Gastrocnemius medialis (tissue), 4 donors: ENCODE measurements around the gene WASF1. TPM values are rescaled to one million over a fixed set of nuclear protein-coding genes. Genes with fewer than 3 reads are reported as not detected.

Experiments used
- ATAC-seq, 2 donors: fragments of 150-250 bp; one replicate each; pipeline ENCODE4 v1.9.1; 2016
- DNase-seq, 2 donors: peaks; one replicate each; pipeline ENCODE4 v3.0.0-alpha.2; 2019
- H3K27ac ChIP-seq, 4 donors: fragments of 200-600 bp; sonication (generic); 1 replicate in 1 of 4; 2 replicates in 3 of 4; pipeline ENCODE4 v1.5.1; 2016 to 2018; ENCODE audit warnings: mild to moderate bottlenecking in 2 of 4, moderate library complexity in 1 of 4
- H3K27me3 ChIP-seq, 3 donors: fragments of 200-600 bp; sonication (generic) in 2 of 3; 1 replicate in 1 of 3; 2 replicates in 2 of 3; pipeline versions ENCODE4 v1.5.1 to v1.6.0; 2016 to 2019; ENCODE audit warnings: mild to moderate bottlenecking in 1 of 3, moderate library complexity in 1 of 3
- H3K36me3 ChIP-seq, 2 donors: fragments of 200-600 bp; sonication (generic) in 1 of 2; one replicate each; pipeline ENCODE4 v1.5.1; 2017 to 2018
- H3K4me1 ChIP-seq, 2 donors: fragments of 200-600 bp; sonication (generic) in 1 of 2; one replicate each; pipeline ENCODE4 v1.5.1; 2016 to 2017; ENCODE audit warnings: mild to moderate bottlenecking in 2 of 2
- H3K4me3 ChIP-seq, 4 donors: fragments of 200-600 bp; sonication (generic) in 3 of 4; 1 replicate in 1 of 4; 2 replicates in 3 of 4; pipeline ENCODE4 v1.5.1; 2016 to 2019; ENCODE audit warnings: mild to moderate bottlenecking in 2 of 4
- H3K9me3 ChIP-seq, 3 donors: fragments of 200-600 bp; sonication (generic) in 2 of 3; 1 replicate in 1 of 3; 2 replicates in 2 of 3; pipeline ENCODE4 v1.5.1; 2016 to 2019
- CTCF ChIP-seq, 5 experiments: fragments of 450-650 bp in 3 of 5; fragments of 200-600 bp in 2 of 5; sonication (generic) in 2 of 5; IDR thresholded peaks in 4 of 5; conservative IDR thresholded peaks in 1 of 5; 1 replicate in 4 of 5; 2 replicates in 1 of 5; pipeline ENCODE4 v1.5.1; 2016 to 2019; ENCODE audit warnings: antibody characterized with exemption in 5 of 5, mild to moderate bottlenecking in 3 of 5, moderate library complexity in 3 of 5
- POLR2A ChIP-seq, 2 donors: fragments of 450-650 bp; IDR thresholded peaks; one replicate each; pipeline ENCODE4 v1.6.1; 2017; ENCODE audit warnings: antibody characterized with exemption in 2 of 2, mild to moderate bottlenecking in 2 of 2, moderate library complexity in 2 of 2
- in situ Hi-C, 4 donors: fragments of 200-750 bp; cut with MboI; loops; one replicate each; pipeline versions ENCODE4 v1.15.0 to v1.8.0; 2017; ENCODE audit warnings: low sequenced_read_pairs in 4 of 4
- intact Hi-C: fragments of 100-400 bp; cut with DNase I; formaldehyde crosslinking; loops from one replicate; pipeline ENCODE4 v1.15.1; 2023; ENCODE audit warnings: low total_unique reads
- total RNA-seq, 4 donors: library from RNA; depleted of rRNA; stranded (reverse); fragments of >200 nt; gene quantifications; one replicate each; pipeline versions ENCODE4 v1.1.0 to v1.2.3, GENCODE V29; 2016

WASF1 gene
- total RNA-seq, 4 donors from 2014 or later: 0.41 to 2.7 (median 1.4) TPM

GRCh38 chr6:110147870-110148269 lies 31.6 kb downstream of the WASF1 start:
- Histone ChIP-seq H3K36me3 (no peaks in the 10 kb centered on the region), H3K27me3 (no peaks in the 10 kb centered on the region), H3K9me3 (no peaks in the 10 kb centered on the region), H3K27ac (no peak overlapping the region), H3K4me1 (no peaks in the 10 kb centered on the region), H3K4me3 (no peak overlapping the region)
- intact Hi-C loops (no loop called here), in situ Hi-C loops (no loop called here)
- TF ChIP-seq CTCF (IDR thresholded peaks at IDR 0.05 in 4 of 5, conservative IDR thresholded peaks at IDR 0.05 in 1 of 5): no peak
- no peak for TF ChIP-seq POLR2A (IDR thresholded peaks at IDR 0.05)
- DNase-seq (no peak), ATAC-seq (no peak)

- Histone ChIP-seq H3K36me3 (no peaks in the 10 kb centered on the region), H3K4me1 (no peaks in the 10 kb centered on the region), H3K27ac (no peak overlapping the region), H3K27me3 (no peaks in the 10 kb centered on the region), H3K4me3 (no peak overlapping the region), H3K9me3 (no peaks in the 10 kb centered on the region)
- no peak for ATAC-seq
- TF ChIP-seq CTCF (IDR thresholded peaks at IDR 0.05 in 4 of 5, conservative IDR thresholded peaks at IDR 0.05 in 1 of 5): no peak
- no peak for TF ChIP-seq POLR2A (IDR thresholded peaks at IDR 0.05)
- in situ Hi-C loops: no loop called here
- DNase-seq: no peak
- intact Hi-C loops: no loop called here
These were observed 38.8 kb downstream of the WASF1 start for GRCh38 chr6:110140650-110141049.

GRCh38 chr6:110139052-110139451 lies 40.4 kb downstream of the WASF1 start:
- intact Hi-C loops: no loop called here
- no peak for TF ChIP-seq CTCF (IDR thresholded peaks at IDR 0.05 in 4 of 5, conservative IDR thresholded peaks at IDR 0.05 in 1 of 5)
- no peak for TF ChIP-seq POLR2A (IDR thresholded peaks at IDR 0.05)

GRCh38 chr6:110137924-110138887 lies 41.3 kb downstream of the WASF1 start:
- no peaks in the 10 kb centered on the region for H3K4me1 ChIP-seq
- in situ Hi-C loops: no loop called here
- DNase-seq: no peak
- H3K36me3 ChIP-seq: no peaks in the 10 kb centered on the region
- H3K9me3 ChIP-seq: no peaks in the 10 kb centered on the region
- TF ChIP-seq CTCF (IDR thresholded peaks at IDR 0.05 in 4 of 5, conservative IDR thresholded peaks at IDR 0.05 in 1 of 5): no peak
- no peak for TF ChIP-seq POLR2A (IDR thresholded peaks at IDR 0.05)
- no peak overlapping the region for H3K27ac ChIP-seq
- no peaks in the 10 kb centered on the region for H3K27me3 ChIP-seq
- intact Hi-C loops: no loop called here
- no peak for ATAC-seq
- H3K4me3 ChIP-seq: no peak overlapping the region

More at GRCh38 chr6:110139052-110139451, 40.4 kb downstream of the WASF1 start:
- DNase-seq: no peak
- no peak overlapping the region for H3K4me3 ChIP-seq
- no peak for ATAC-seq
- no peaks in the 10 kb centered on the region for H3K4me1 ChIP-seq
- in situ Hi-C loops: no loop called here
- no peaks in the 10 kb centered on the region for H3K36me3 ChIP-seq
- no peaks in the 10 kb centered on the region for H3K9me3 ChIP-seq
- H3K27ac ChIP-seq: no peak overlapping the region
- H3K27me3 ChIP-seq: no peaks in the 10 kb centered on the region
